Liver (tissue), 9 donors: Measurements from ENCODE around the gene FNDC1. TPM values are rescaled to one million over a fixed set of nuclear protein-coding genes. Genes with fewer than 3 reads are reported as not detected.
A peak's percentile ranks its signal among the peaks of the same experiment; 100 is the strongest.

Experiments
- DNase-seq: peaks from one replicate; pipeline ENCODE4 v3.0.0-alpha.2; 2017; ENCODE audit warnings: low spot score
- H3K27ac ChIP-seq, 2 donors: one replicate each; pipeline ENCODE4 v1.7.0; 2013; ENCODE audit warnings: inconsistent platforms in 2 of 2, low read length in 2 of 2, control low read depth in 1 of 2, low read depth in 1 of 2, mild to moderate bottlenecking in 1 of 2
- H3K27me3 ChIP-seq, 4 donors: one replicate each; pipeline versions ENCODE4 v1.6.1 to v1.7.0; 2013; ENCODE audit warnings: low read length in 3 of 4, inconsistent platforms in 1 of 4, mild to moderate bottlenecking in 1 of 4, moderate library complexity in 1 of 4; ENCODE audit not compliant: control insufficient read depth in 4 of 4, insufficient read depth in 4 of 4
- H3K36me3 ChIP-seq, 4 donors: one replicate each; pipeline versions ENCODE4 v1.6.1 to v1.7.0; 2013; ENCODE audit warnings: low read length in 3 of 4, mild to moderate bottlenecking in 3 of 4, low read depth in 1 of 4, moderate library complexity in 1 of 4; ENCODE audit not compliant: control insufficient read depth in 4 of 4, insufficient read depth in 3 of 4
- H3K4me1 ChIP-seq, 4 donors: one replicate each; pipeline versions ENCODE4 v1.6.1 to v1.7.0; 2013; ENCODE audit warnings: low read length in 3 of 4, mild to moderate bottlenecking in 3 of 4, moderate library complexity in 1 of 4; ENCODE audit not compliant: control insufficient read depth in 4 of 4, insufficient read depth in 4 of 4
- H3K4me3 ChIP-seq, 3 donors: one replicate each; pipeline versions ENCODE4 v1.6.1 to v1.7.0; 2013; ENCODE audit warnings: low read length in 3 of 3, control low read depth in 1 of 3, low read depth in 1 of 3, mild to moderate bottlenecking in 1 of 3
- H3K9ac ChIP-seq, 2 donors: one replicate each; pipeline ENCODE4 v1.7.0; 2013; ENCODE audit warnings: low read length in 2 of 2, mild to moderate bottlenecking in 2 of 2, moderate library complexity in 2 of 2, control low read depth in 1 of 2, low read depth in 1 of 2
- H3K9me3 ChIP-seq, 4 donors: one replicate each; pipeline versions ENCODE4 v1.6.1 to v1.7.0; 2013; ENCODE audit warnings: low read length in 3 of 4; ENCODE audit not compliant: control insufficient read depth in 4 of 4
- EGR1 ChIP-seq, 2 donors: IDR thresholded peaks; 2 replicates each; pipeline ENCODE4 v1.6.1; 2016 to 2018; ENCODE audit warnings: antibody characterized with exemption in 2 of 2, low read depth in 2 of 2
- FOXA1 ChIP-seq: IDR thresholded peaks from 2 replicates; pipeline ENCODE4 v1.6.1; 2016; ENCODE audit warnings: antibody characterized with exemption
- FOXA2 ChIP-seq: IDR thresholded peaks from 2 replicates; pipeline ENCODE4 v1.6.1; 2016; ENCODE audit warnings: antibody characterized with exemption
- GABPA ChIP-seq, 2 donors: IDR thresholded peaks in 1 of 2; conservative IDR thresholded peaks in 1 of 2; 2 replicates each; pipeline ENCODE4 v1.6.1; 2016; ENCODE audit warnings: antibody characterized with exemption in 2 of 2, mild to moderate bottlenecking in 1 of 2, moderate library complexity in 1 of 2
- HNF4A ChIP-seq, 2 donors: conservative IDR thresholded peaks; 2 replicates each; pipeline ENCODE4 v1.6.1; 2016; ENCODE audit warnings: antibody characterized with exemption in 2 of 2, mild to moderate bottlenecking in 2 of 2
- JUND ChIP-seq, 2 donors: IDR thresholded peaks; 2 replicates each; pipeline ENCODE4 v1.6.1; 2016; ENCODE audit warnings: antibody characterized with exemption in 2 of 2
- RAD21 ChIP-seq, 2 donors: IDR thresholded peaks; 2 replicates each; pipeline ENCODE4 v1.6.1; 2016; ENCODE audit warnings: antibody characterized with exemption in 2 of 2, mild to moderate bottlenecking in 2 of 2
- SP1 ChIP-seq: IDR thresholded peaks from 2 replicates; pipeline ENCODE4 v1.6.1; 2018; ENCODE audit warnings: antibody characterized with exemption, mild to moderate bottlenecking
- WGBS: extraction: QIAGEN DNeasy Blood & Tissue Kit; methylation state at CpG from one replicate; pipeline ENCODE4 v1.1.7; 2013; 5-methylcytosine and 5-hydroxymethylcytosine counted together
- polyA plus RNA-seq, 2 donors: library from polyadenylated mRNA; stranded (reverse) in 1 of 2; unstranded in 1 of 2; fragments of 200-250 nt in 1 of 2; fragments of >200 nt in 1 of 2; fragmentation: Nextera tagmentation in 1 of 2; extraction: Ambion mirVana in 1 of 2; gene quantifications; one replicate each; pipeline versions ENCODE4 v1.2.1 to v1.2.3, GENCODE V29; 2013 to 2015
- total RNA-seq, 2 donors: library from RNA; depleted of rRNA; stranded (reverse); fragments of >200 nt; gene quantifications; one replicate each; pipeline ENCODE4 v1.2.3, GENCODE V29; 2014
- TF ChIP-seq, protein P1 (sequence below): fragments of 150-350 bp; IDR thresholded peaks from 2 replicates; pipeline ENCODE4 v1.5.1; 2017; ENCODE audit warnings: improper control_type of control experiment, low read depth, low read length; ENCODE audit not compliant: missing input control
- TF ChIP-seq, protein P2 (sequence below): IDR thresholded peaks from 2 replicates; pipeline ENCODE4 v1.6.1; 2016; ENCODE audit warnings: antibody characterized with exemption
- TF ChIP-seq, protein P3 (sequence below): IDR thresholded peaks from 2 replicates; pipeline ENCODE4 v1.6.1; 2016; ENCODE audit warnings: antibody characterized with exemption
- TF ChIP-seq, protein P4 (sequence below): IDR thresholded peaks from 2 replicates; pipeline ENCODE4 v1.6.1; 2016; ENCODE audit warnings: antibody characterized with exemption, mild to moderate bottlenecking
- donor health status: healthy.
- donor health status: healthy.
- donor health status: healthy.
- donor health status: healthy.
- donor health status: healthy.

FNDC1 gene
- total and polyA plus RNA-seq, 4 donors: 0.10 to 0.47 (median 0.17) TPM; not detected in 1

DNA sequence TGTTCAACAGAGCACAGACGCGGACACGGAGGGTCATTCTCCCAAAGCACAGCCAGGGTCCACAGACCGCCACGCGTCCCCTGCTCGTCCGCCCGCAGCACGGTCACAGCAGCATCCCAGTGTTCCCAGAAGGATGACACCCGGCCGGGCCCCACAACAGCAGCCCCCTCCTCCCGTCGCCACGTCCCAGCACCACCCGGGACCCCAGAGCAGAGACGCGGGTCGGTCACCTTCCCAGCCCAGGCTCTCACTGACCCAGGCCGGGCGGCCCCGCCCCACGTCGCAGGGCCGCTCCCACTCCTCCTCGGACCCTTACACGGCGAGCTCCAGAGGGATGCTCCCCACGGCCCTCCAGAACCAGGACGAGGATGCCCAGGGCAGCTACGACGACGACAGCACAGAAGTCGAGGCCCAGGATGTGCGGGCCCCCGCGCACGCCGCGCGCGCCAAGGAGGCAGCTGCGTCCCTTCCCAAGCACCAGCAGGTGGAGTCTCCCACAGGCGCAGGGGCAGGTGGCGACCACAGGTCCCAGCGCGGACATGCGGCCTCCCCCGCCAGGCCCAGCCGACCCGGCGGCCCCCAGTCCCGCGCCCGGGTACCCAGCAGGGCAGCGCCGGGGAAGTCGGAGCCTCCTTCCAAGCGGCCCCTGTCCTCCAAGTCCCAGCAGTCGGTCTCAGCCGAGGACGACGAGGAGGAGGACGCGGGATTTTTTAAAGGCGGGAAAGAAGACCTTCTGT lies 64.3 kb downstream of the FNDC1 start:
- TF ChIP-seq, protein P1, sequence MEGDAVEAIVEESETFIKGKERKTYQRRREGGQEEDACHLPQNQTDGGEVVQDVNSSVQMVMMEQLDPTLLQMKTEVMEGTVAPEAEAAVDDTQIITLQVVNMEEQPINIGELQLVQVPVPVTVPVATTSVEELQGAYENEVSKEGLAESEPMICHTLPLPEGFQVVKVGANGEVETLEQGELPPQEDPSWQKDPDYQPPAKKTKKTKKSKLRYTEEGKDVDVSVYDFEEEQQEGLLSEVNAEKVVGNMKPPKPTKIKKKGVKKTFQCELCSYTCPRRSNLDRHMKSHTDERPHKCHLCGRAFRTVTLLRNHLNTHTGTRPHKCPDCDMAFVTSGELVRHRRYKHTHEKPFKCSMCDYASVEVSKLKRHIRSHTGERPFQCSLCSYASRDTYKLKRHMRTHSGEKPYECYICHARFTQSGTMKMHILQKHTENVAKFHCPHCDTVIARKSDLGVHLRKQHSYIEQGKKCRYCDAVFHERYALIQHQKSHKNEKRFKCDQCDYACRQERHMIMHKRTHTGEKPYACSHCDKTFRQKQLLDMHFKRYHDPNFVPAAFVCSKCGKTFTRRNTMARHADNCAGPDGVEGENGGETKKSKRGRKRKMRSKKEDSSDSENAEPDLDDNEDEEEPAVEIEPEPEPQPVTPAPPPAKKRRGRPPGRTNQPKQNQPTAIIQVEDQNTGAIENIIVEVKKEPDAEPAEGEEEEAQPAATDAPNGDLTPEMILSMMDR: peak; percentile 29
- TF ChIP-seq, protein P2, sequence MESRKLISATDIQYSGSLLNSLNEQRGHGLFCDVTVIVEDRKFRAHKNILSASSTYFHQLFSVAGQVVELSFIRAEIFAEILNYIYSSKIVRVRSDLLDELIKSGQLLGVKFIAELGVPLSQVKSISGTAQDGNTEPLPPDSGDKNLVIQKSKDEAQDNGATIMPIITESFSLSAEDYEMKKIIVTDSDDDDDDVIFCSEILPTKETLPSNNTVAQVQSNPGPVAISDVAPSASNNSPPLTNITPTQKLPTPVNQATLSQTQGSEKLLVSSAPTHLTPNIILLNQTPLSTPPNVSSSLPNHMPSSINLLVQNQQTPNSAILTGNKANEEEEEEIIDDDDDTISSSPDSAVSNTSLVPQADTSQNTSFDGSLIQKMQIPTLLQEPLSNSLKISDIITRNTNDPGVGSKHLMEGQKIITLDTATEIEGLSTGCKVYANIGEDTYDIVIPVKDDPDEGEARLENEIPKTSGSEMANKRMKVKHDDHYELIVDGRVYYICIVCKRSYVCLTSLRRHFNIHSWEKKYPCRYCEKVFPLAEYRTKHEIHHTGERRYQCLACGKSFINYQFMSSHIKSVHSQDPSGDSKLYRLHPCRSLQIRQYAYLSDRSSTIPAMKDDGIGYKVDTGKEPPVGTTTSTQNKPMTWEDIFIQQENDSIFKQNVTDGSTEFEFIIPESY: no peak
- peak; percentile 28 to 62 for TF ChIP-seq RAD21 (IDR thresholded peaks at IDR 0.05)
- DNase-seq: no peak
- no peak overlapping the region for H3K9ac ChIP-seq
- H3K27ac ChIP-seq: no peak overlapping the region
- H3K4me3 ChIP-seq: peak overlapping the region in 1 of 3 donors; percentile 26
- WGBS: 20% methylated on average over 66 of the region's 66 CpGs
- H3K36me3 ChIP-seq: no peaks in the 10 kb centered on the region
- H3K9me3 ChIP-seq: no peaks in the 10 kb centered on the region
- H3K27me3 ChIP-seq: peaks cover 0 to 11% (median 3%) of the 10 kb centered on the region in 4 donors
- peaks cover 0 to 7% (median 3%) of the 10 kb centered on the region in 4 donors for H3K4me1 ChIP-seq

DNA sequence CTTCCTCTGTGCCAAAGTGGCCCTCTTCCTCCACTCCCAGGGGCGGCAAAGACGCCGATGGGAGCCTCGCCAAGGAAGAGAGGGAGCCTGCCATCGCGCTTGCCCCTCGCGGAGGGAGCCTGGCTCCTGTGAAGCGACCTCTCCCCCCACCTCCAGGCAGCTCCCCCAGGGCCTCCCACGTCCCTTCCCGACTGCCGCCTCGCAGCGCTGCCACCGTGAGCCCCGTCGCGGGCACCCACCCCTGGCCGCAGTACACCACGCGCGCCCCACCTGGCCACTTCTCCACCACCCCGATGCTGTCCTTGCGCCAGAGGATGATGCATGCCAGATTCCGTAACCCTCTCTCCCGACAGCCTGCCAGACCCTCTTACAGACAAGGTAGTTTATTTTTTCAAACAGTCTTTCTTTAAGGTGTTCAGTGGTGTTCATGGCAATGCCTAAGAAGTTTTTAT lies 64.9 kb downstream of the FNDC1 start:
- Histone ChIP-seq H3K9me3 (no peaks in the 10 kb centered on the region), H3K36me3 (no peaks in the 10 kb centered on the region), H3K9ac (no peak overlapping the region), H3K27ac (no peak overlapping the region), H3K27me3 (peaks cover 0 to 11% (median 3%) of the 10 kb centered on the region in 4 donors), H3K4me1 (peaks cover 0 to 7% (median 3%) of the 10 kb centered on the region in 4 donors), H3K4me3 (peak overlapping the region in 1 of 3 donors; percentile 26)
- TF ChIP-seq FOXA2 (no peak), SP1 (no peak), GABPA (IDR thresholded peaks at IDR 0.05 in 1 of 2, conservative IDR thresholded peaks at IDR 0.05 in 1 of 2) (no peak), RAD21 (IDR thresholded peaks at IDR 0.05) (no peak), EGR1 (IDR thresholded peaks at IDR 0.05; ENCODE audit: low read depth in 2 of 2) (no peak), FOXA1 (no peak), HNF4A (conservative IDR thresholded peaks at IDR 0.05) (no peak), JUND (IDR thresholded peaks at IDR 0.05) (no peak)
- TF ChIP-seq, protein P3, sequence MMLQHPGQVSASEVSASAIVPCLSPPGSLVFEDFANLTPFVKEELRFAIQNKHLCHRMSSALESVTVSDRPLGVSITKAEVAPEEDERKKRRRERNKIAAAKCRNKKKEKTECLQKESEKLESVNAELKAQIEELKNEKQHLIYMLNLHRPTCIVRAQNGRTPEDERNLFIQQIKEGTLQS: no peak
- TF ChIP-seq, protein P1: no peak
- TF ChIP-seq, protein P4, sequence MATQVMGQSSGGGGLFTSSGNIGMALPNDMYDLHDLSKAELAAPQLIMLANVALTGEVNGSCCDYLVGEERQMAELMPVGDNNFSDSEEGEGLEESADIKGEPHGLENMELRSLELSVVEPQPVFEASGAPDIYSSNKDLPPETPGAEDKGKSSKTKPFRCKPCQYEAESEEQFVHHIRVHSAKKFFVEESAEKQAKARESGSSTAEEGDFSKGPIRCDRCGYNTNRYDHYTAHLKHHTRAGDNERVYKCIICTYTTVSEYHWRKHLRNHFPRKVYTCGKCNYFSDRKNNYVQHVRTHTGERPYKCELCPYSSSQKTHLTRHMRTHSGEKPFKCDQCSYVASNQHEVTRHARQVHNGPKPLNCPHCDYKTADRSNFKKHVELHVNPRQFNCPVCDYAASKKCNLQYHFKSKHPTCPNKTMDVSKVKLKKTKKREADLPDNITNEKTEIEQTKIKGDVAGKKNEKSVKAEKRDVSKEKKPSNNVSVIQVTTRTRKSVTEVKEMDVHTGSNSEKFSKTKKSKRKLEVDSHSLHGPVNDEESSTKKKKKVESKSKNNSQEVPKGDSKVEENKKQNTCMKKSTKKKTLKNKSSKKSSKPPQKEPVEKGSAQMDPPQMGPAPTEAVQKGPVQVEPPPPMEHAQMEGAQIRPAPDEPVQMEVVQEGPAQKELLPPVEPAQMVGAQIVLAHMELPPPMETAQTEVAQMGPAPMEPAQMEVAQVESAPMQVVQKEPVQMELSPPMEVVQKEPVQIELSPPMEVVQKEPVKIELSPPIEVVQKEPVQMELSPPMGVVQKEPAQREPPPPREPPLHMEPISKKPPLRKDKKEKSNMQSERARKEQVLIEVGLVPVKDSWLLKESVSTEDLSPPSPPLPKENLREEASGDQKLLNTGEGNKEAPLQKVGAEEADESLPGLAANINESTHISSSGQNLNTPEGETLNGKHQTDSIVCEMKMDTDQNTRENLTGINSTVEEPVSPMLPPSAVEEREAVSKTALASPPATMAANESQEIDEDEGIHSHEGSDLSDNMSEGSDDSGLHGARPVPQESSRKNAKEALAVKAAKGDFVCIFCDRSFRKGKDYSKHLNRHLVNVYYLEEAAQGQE: no peak
- no peak for DNase-seq
- 21% methylated on average over 26 of the region's 26 CpGs for WGBS
